OCI-LY1 (cell line): ENCODE results near the gene FAM149A.

ENCODE experiments used
- H2AFZ ChIP-seq: fragments of 200-600 bp; sonication (generic), shearing (Covaris generic); 2 replicates; pipeline ENCODE4 v1.6.0; 2014; ENCODE audit warnings: antibody characterized with exemption, mild to moderate bottlenecking, low read length
- H3F3A ChIP-seq: fragments of 200-600 bp; sonication (generic), shearing (Covaris generic); 2 replicates; pipeline ENCODE4 v1.6.0; 2014; ENCODE audit warnings: mild to moderate bottlenecking, antibody characterized with exemption, low read length, moderate library complexity; ENCODE audit not compliant: insufficient read depth
- H3K27ac ChIP-seq: fragments of 200-600 bp; sonication (generic); 2 replicates; pipeline ENCODE4 v1.5.1; 2014; ENCODE audit warnings: low read length, mixed run types, mild to moderate bottlenecking, low read depth; ENCODE audit not compliant: poor library complexity, severe bottlenecking
- H3K27me3 ChIP-seq: fragments of 200-600 bp; sonication (generic); 2 replicates; pipeline ENCODE4 v1.6.0; 2014; ENCODE audit warnings: antibody characterized with exemption, mild to moderate bottlenecking, low read length, moderate library complexity; ENCODE audit not compliant: insufficient read depth
- H3K36me3 ChIP-seq: fragments of 200-600 bp; sonication (generic); 2 replicates; pipeline ENCODE4 v1.6.1; 2014; ENCODE audit warnings: mild to moderate bottlenecking, antibody characterized with exemption, low read length, moderate library complexity, mixed read lengths; ENCODE audit not compliant: insufficient read depth
- H3K4me1 ChIP-seq: fragments of 200-600 bp; sonication (generic); 2 replicates; pipeline ENCODE4 v1.5.1; 2014; ENCODE audit warnings: mild to moderate bottlenecking, low read length, moderate library complexity; ENCODE audit not compliant: insufficient read depth, severe bottlenecking
- H3K4me2 ChIP-seq: fragments of 200-600 bp; sonication (generic), shearing (Covaris generic); 2 replicates; pipeline ENCODE4 v1.6.1; 2014; ENCODE audit warnings: low read length
- H3K4me3 ChIP-seq: fragments of 200-600 bp; sonication (generic); 2 replicates; pipeline ENCODE4 v1.5.1; 2014; ENCODE audit warnings: low read length, low read depth, mild to moderate bottlenecking, mixed read lengths; ENCODE audit not compliant: poor library complexity, severe bottlenecking
- H3K79me2 ChIP-seq: fragments of 200-600 bp; shearing (Covaris generic); 2 replicates; pipeline ENCODE4 v1.6.1; 2016; ENCODE audit warnings: mixed run types, low read length, mixed read lengths; ENCODE audit not compliant: insufficient read depth
- H3K9ac ChIP-seq: fragments of 200-600 bp; sonication (generic), shearing (Covaris generic); 2 replicates; pipeline ENCODE4 v1.6.1; 2014; ENCODE audit warnings: mild to moderate bottlenecking, low read length, mixed read lengths
- H3K9me2 ChIP-seq: fragments of 200-600 bp; sonication (generic), shearing (Covaris generic); 2 replicates; pipeline ENCODE4 v1.6.1; 2014; ENCODE audit warnings: low read depth, mild to moderate bottlenecking, low read length, mixed read lengths
- H3K9me3 ChIP-seq: fragments of 200-600 bp; shearing (Covaris generic); 2 replicates; pipeline ENCODE4 v1.6.1; 2014; ENCODE audit warnings: low read length, mixed read lengths
- H4K20me1 ChIP-seq: fragments of 200-600 bp; sonication (generic), shearing (Covaris generic); 2 replicates; pipeline ENCODE4 v1.6.0; 2016; ENCODE audit warnings: mild to moderate bottlenecking, low read length; ENCODE audit not compliant: insufficient read depth
- CTCF ChIP-seq: fragments of 200-600 bp; sonication (generic), shearing (Covaris generic); IDR thresholded peaks from 2 replicates; pipeline ENCODE4 v1.5.1; 2017; ENCODE audit warnings: mild to moderate bottlenecking, antibody characterized with exemption, low read length, moderate library complexity, mixed read lengths
- EZH2 ChIP-seq: fragments of 200-600 bp; sonication (generic), shearing (Covaris generic); IDR thresholded peaks from 2 replicates; pipeline ENCODE4 v1.8.0; 2017; ENCODE audit warnings: borderline replicate concordance, mixed run types, mild to moderate bottlenecking, antibody characterized with exemption, low read length, moderate library complexity, mixed read lengths

Gene FAM149A

GRCh38 chr4:186108391-186108790 lies 3.9 kb downstream of the FAM149A start:
- no peak overlapping the region for H3K4me3 ChIP-seq
- peaks cover 12% of the 10 kb centered on the region for H3K27me3 ChIP-seq
- no peaks in the 10 kb centered on the region for H4K20me1 ChIP-seq
- no peak overlapping the region for H3K27ac ChIP-seq
- H3K79me2 ChIP-seq, result no peaks in the 10 kb centered on the region
- H2AFZ ChIP-seq, result no peak overlapping the region
- H3K9me3 ChIP-seq, result no peaks in the 10 kb centered on the region
- peaks cover 8% of the 10 kb centered on the region for H3K4me1 ChIP-seq
- H3K9me2 ChIP-seq, result no peaks in the 10 kb centered on the region
- H3K4me2 ChIP-seq, result no peak overlapping the region
- H3K9ac ChIP-seq, result no peak overlapping the region
- H3K36me3 ChIP-seq, result no peaks in the 10 kb centered on the region
- TF ChIP-seq EZH2, result no peak
- no peak for TF ChIP-seq CTCF
- no peaks in the 10 kb centered on the region for H3F3A ChIP-seq

- Histone ChIP-seq H3K9me3 (no peaks in the 10 kb centered on the region), H3K9me2 (no peaks in the 10 kb centered on the region), H3K4me3 (no peak overlapping the region), H2AFZ (no peak overlapping the region), H4K20me1 (no peaks in the 10 kb centered on the region), H3K27me3 (peaks cover 7% of the 10 kb centered on the region), H3K9ac (no peak overlapping the region), H3K4me2 (no peak overlapping the region), H3K79me2 (no peaks in the 10 kb centered on the region), H3K4me1 (peaks cover 8% of the 10 kb centered on the region), H3K27ac (no peak overlapping the region), H3F3A (no peaks in the 10 kb centered on the region), H3K36me3 (no peaks in the 10 kb centered on the region)
- TF ChIP-seq EZH2 (no peak), CTCF (no peak)
Observed at GRCh38 chr4:186109245-186109644, 4.7 kb downstream of the FAM149A start.

- Histone ChIP-seq H3K4me3 (no peak overlapping the region), H2AFZ (no peak overlapping the region), H3K9ac (no peak overlapping the region), H3K9me2 (no peaks in the 10 kb centered on the region), H3K36me3 (no peaks in the 10 kb centered on the region), H4K20me1 (no peaks in the 10 kb centered on the region), H3K27me3 (no peaks in the 10 kb centered on the region), H3K9me3 (no peaks in the 10 kb centered on the region), H3K4me2 (no peak overlapping the region), H3K27ac (no peak overlapping the region), H3K4me1 (no peaks in the 10 kb centered on the region), H3K79me2 (no peaks in the 10 kb centered on the region), H3F3A (no peaks in the 10 kb centered on the region)
- no peak for TF ChIP-seq CTCF
Observed at GRCh38 chr4:186116697-186117096, 12.2 kb downstream of the FAM149A start.
